Left forelimb (tissue), 1 donor: ENCODE results near the gene CREB3L4.
"Not testable (repeated sequence)": the region's sequence is repeated elsewhere in the genome, so short reads cannot be mapped to it uniquely, and the experiment has no call there.

Experiments used
- DNase-seq: peaks from one replicate; pipeline ENCODE4 v3.0.0-alpha.2; 2018; ENCODE audit warnings: low spot score

The CREB3L4 gene

GRCh38 chr1:153958111-153958960, 9.4 kb upstream of the CREB3L4 start, which contains the start of gene CRTC2:
Gene CRTC2, minus strand, starts transcription at chr1:153958612. Its CDS starts 115 bp downstream, at chr1:153958497.
- peak; percentile 97 for DNase-seq

GRCh38 chr1:153958961-153959260, 8.8 kb upstream of the CREB3L4 start:
- DNase-seq: no peak

- no peak for DNase-seq
Observed at GRCh38 chr1:153959454-153959853, 8.2 kb upstream of the CREB3L4 start.

- no peak for DNase-seq
Observed at GRCh38 chr1:153960206-153960605, 7.5 kb upstream of the CREB3L4 start.

- DNase-seq: no peak
Observed at GRCh38 chr1:153961421-153961820, 6.3 kb upstream of the CREB3L4 start.

GRCh38 chr1:153962088-153963029, 5.3 kb upstream of the CREB3L4 start:
- no peak for DNase-seq

- DNase-seq: peak; percentile 98
Observed at GRCh38 chr1:153963030-153963849, 4.5 kb upstream of the CREB3L4 start, which contains the start of gene SLC39A1. Gene SLC39A1, minus strand, starts transcription at chr1:153963537. Its CDS starts 822 bp downstream, at chr1:153962715.

- DNase-seq: no peak
Observed at GRCh38 chr1:153963850-153964331, 3.8 kb upstream of the CREB3L4 start.

- no peak for DNase-seq
Observed at GRCh38 chr1:153968000-153968363, 280 bp downstream of the CREB3L4 start.

- DNase-seq: no peak
Observed at GRCh38 chr1:153968408-153968807, 706 bp downstream of the CREB3L4 start.

GRCh38 chr1:153968972-153969371, 1.3 kb downstream of the CREB3L4 start:
- DNase-seq: no peak

GRCh38 chr1:153970346-153970745, 2.6 kb downstream of the CREB3L4 start:
- DNase-seq: no peak

- DNase-seq: no peak
Observed at GRCh38 chr1:153973071-153973470, 5.4 kb downstream of the CREB3L4 start.

GRCh38 chr1:153973525-153973924, 5.8 kb downstream of the CREB3L4 start:
- DNase-seq: no peak

- DNase-seq: no peak
Observed at GRCh38 chr1:153976819-153977249, 9.1 kb downstream of the CREB3L4 start.

GRCh38 chr1:153977250-153978240, 9.8 kb downstream of the CREB3L4 start, which contains the start of gene JTB:
Gene JTB, minus strand, starts transcription at chr1:153977674. Its CDS starts 422 bp downstream, at chr1:153977252.
- DNase-seq: peak; percentile 91

GRCh38 chr1:153978274-153978909, 10.7 kb downstream of the CREB3L4 start:
- DNase-seq: no peak

- not testable (repeated sequence) for DNase-seq
Observed at GRCh38 chr1:153979091-153979490, 11.4 kb downstream of the CREB3L4 start.

GRCh38 chr1:153981735-153982134, 14.0 kb downstream of the CREB3L4 start:
- DNase-seq: not testable (repeated sequence)
